ENCODE data around the gene CD28.

Gene CD28

GRCh38 chr2:203685081-203685621 lies 21.3 kb upstream of the CD28 start:
- no peak overlapping the region for H2BK5ac ChIP-seq (ENCODE audit: low read length)
- no peak for DNase-seq (ENCODE audit: low spot score)
- H3K14ac ChIP-seq (ENCODE audit: low read length): no peak overlapping the region
- no peak overlapping the region for H3K27ac ChIP-seq (replicated peaks; ENCODE audit: low read length)
- no peak overlapping the region for H3K4ac ChIP-seq (ENCODE audit: low read length)
- H4K8ac ChIP-seq (ENCODE audit: low read depth, low read length): no peak overlapping the region
- H2AFZ ChIP-seq (ENCODE audit: low read length): no peak overlapping the region
- no peak overlapping the region for H3K18ac ChIP-seq (ENCODE audit: low read length)
- no peak overlapping the region for H2BK120ac ChIP-seq (ENCODE audit: low read depth, low read length)
- H2BK15ac ChIP-seq (ENCODE audit: low read length): no peak overlapping the region
- H3K4me2 ChIP-seq (ENCODE audit: insufficient read depth, low read length, poor library complexity, severe bottlenecking): no peak overlapping the region
- no peak overlapping the region for H3K9ac ChIP-seq (ENCODE audit: low read depth, low read length, poor library complexity)
- H3K36me3 ChIP-seq (replicated peaks in 1 of 2; ENCODE audit: control insufficient read depth in 2 of 2, insufficient read depth in 2 of 2, low read length in 2 of 2): no peaks in the 10 kb centered on the region
- no peaks in the 10 kb centered on the region for H3K79me1 ChIP-seq (ENCODE audit: low read depth, low read length)
- no peak overlapping the region for H3K23ac ChIP-seq (ENCODE audit: low read depth, low read length, poor library complexity)
- H3K9me3 ChIP-seq (replicated peaks in 1 of 2; ENCODE audit: control insufficient read depth in 2 of 2, insufficient read depth in 1 of 2, low read depth in 1 of 2, low read length in 2 of 2): no peaks in the 10 kb centered on the region
- no peak overlapping the region for H2AK5ac ChIP-seq (ENCODE audit: low read depth, low read length)
- no peak overlapping the region for H4K91ac ChIP-seq (ENCODE audit: low read depth, low read length, poor library complexity)
- no peaks in the 10 kb centered on the region for H3K27me3 ChIP-seq (ENCODE audit: control insufficient read depth in 3 of 3, insufficient read depth in 3 of 3, low read depth in 1 of 3, low read length in 3 of 3)
- peaks cover 0 to 2% of the 10 kb centered on the region in 2 donors for H3K4me1 ChIP-seq (ENCODE audit: control insufficient read depth in 2 of 2, insufficient read depth in 1 of 2, low read depth in 1 of 2, low read length in 2 of 2)
- no CpG with 5 or more reads among the region's 5 CpGs for WGBS, 2 donors (ENCODE audit: extremely low coverage in 2 of 2, insufficient read length in 2 of 2, insufficient replicate concordance in 1 of 2)
- H2BK12ac ChIP-seq (ENCODE audit: low read length): no peak overlapping the region
- H3K4me3 ChIP-seq (ENCODE audit: low read length in 2 of 2): no peak overlapping the region

GRCh38 chr2:203685789-203686420 lies 20.5 kb upstream of the CD28 start:
- WGBS, 2 donors (ENCODE audit: extremely low coverage in 2 of 2, insufficient read length in 2 of 2, insufficient replicate concordance in 1 of 2): no CpG with 5 or more reads among the region's 4 CpGs
- Histone ChIP-seq H3K4ac (ENCODE audit: low read length) (no peak overlapping the region), H3K4me1 (ENCODE audit: control insufficient read depth in 2 of 2, insufficient read depth in 1 of 2, low read depth in 1 of 2, low read length in 2 of 2) (peaks cover 0 to 2% of the 10 kb centered on the region in 2 donors), H2BK120ac (ENCODE audit: low read depth, low read length) (no peak overlapping the region), H4K91ac (ENCODE audit: low read depth, low read length, poor library complexity) (no peak overlapping the region), H3K36me3 (replicated peaks in 1 of 2; ENCODE audit: control insufficient read depth in 2 of 2, insufficient read depth in 2 of 2, low read length in 2 of 2) (no peaks in the 10 kb centered on the region), H4K8ac (ENCODE audit: low read depth, low read length) (no peak overlapping the region), H2AK5ac (ENCODE audit: low read depth, low read length) (no peak overlapping the region), H2BK5ac (ENCODE audit: low read length) (no peak overlapping the region), H3K14ac (ENCODE audit: low read length) (no peak overlapping the region), H3K27me3 (ENCODE audit: control insufficient read depth in 3 of 3, insufficient read depth in 3 of 3, low read depth in 1 of 3, low read length in 3 of 3) (peaks cover 0 to 4% (median 0%) of the 10 kb centered on the region in 3 experiments), H2BK15ac (ENCODE audit: low read length) (no peak overlapping the region), H2AFZ (ENCODE audit: low read length) (no peak overlapping the region), H3K23ac (ENCODE audit: low read depth, low read length, poor library complexity) (no peak overlapping the region), H3K18ac (ENCODE audit: low read length) (no peak overlapping the region), H3K9me3 (replicated peaks in 1 of 2; ENCODE audit: control insufficient read depth in 2 of 2, insufficient read depth in 1 of 2, low read depth in 1 of 2, low read length in 2 of 2) (no peaks in the 10 kb centered on the region), H3K4me2 (ENCODE audit: insufficient read depth, low read length, poor library complexity, severe bottlenecking) (no peak overlapping the region), H3K9ac (ENCODE audit: low read depth, low read length, poor library complexity) (no peak overlapping the region), H3K27ac (replicated peaks; ENCODE audit: low read length) (no peak overlapping the region), H3K4me3 (ENCODE audit: low read length in 2 of 2) (no peak overlapping the region), H3K79me1 (ENCODE audit: low read depth, low read length) (no peaks in the 10 kb centered on the region), H2BK12ac (ENCODE audit: low read length) (no peak overlapping the region)
- no peak for DNase-seq (ENCODE audit: low spot score)

GRCh38 chr2:203687165-203687564 lies 19.3 kb upstream of the CD28 start:
- no peaks in the 10 kb centered on the region for H3K79me1 ChIP-seq (ENCODE audit: low read depth, low read length)
- H4K8ac ChIP-seq (ENCODE audit: low read depth, low read length): no peak overlapping the region
- H3K23ac ChIP-seq (ENCODE audit: low read depth, low read length, poor library complexity): no peak overlapping the region
- H3K27me3 ChIP-seq (ENCODE audit: control insufficient read depth in 3 of 3, insufficient read depth in 3 of 3, low read depth in 1 of 3, low read length in 3 of 3): peaks cover 0 to 4% (median 0%) of the 10 kb centered on the region in 3 experiments
- no CpG with 5 or more reads among the region's 2 CpGs for WGBS, 2 donors (ENCODE audit: extremely low coverage in 2 of 2, insufficient read length in 2 of 2, insufficient replicate concordance in 1 of 2)
- H3K4me1 ChIP-seq (ENCODE audit: control insufficient read depth in 2 of 2, insufficient read depth in 1 of 2, low read depth in 1 of 2, low read length in 2 of 2): peaks cover 0 to 6% of the 10 kb centered on the region in 2 donors
- no peak overlapping the region for H2BK5ac ChIP-seq (ENCODE audit: low read length)
- no peak overlapping the region for H2AFZ ChIP-seq (ENCODE audit: low read length)
- H2BK120ac ChIP-seq (ENCODE audit: low read depth, low read length): no peak overlapping the region
- H3K4me2 ChIP-seq (ENCODE audit: insufficient read depth, low read length, poor library complexity, severe bottlenecking): no peak overlapping the region
- no peak overlapping the region for H2BK12ac ChIP-seq (ENCODE audit: low read length)
- no peak overlapping the region for H3K9ac ChIP-seq (ENCODE audit: low read depth, low read length, poor library complexity)
- H3K4me3 ChIP-seq (ENCODE audit: low read length in 2 of 2): no peak overlapping the region
- no peak overlapping the region for H3K27ac ChIP-seq (replicated peaks; ENCODE audit: low read length)
- H3K36me3 ChIP-seq (replicated peaks in 1 of 2; ENCODE audit: control insufficient read depth in 2 of 2, insufficient read depth in 2 of 2, low read length in 2 of 2): no peaks in the 10 kb centered on the region
- H4K91ac ChIP-seq (ENCODE audit: low read depth, low read length, poor library complexity): no peak overlapping the region
- H3K18ac ChIP-seq (ENCODE audit: low read length): no peak overlapping the region
- DNase-seq (ENCODE audit: low spot score): no peak
- H2BK15ac ChIP-seq (ENCODE audit: low read length): no peak overlapping the region
- H3K14ac ChIP-seq (ENCODE audit: low read length): no peak overlapping the region
- no peak overlapping the region for H3K4ac ChIP-seq (ENCODE audit: low read length)
- no peaks in the 10 kb centered on the region for H3K9me3 ChIP-seq (replicated peaks in 1 of 2; ENCODE audit: control insufficient read depth in 2 of 2, insufficient read depth in 1 of 2, low read depth in 1 of 2, low read length in 2 of 2)
- H2AK5ac ChIP-seq (ENCODE audit: low read depth, low read length): no peak overlapping the region

- no peak overlapping the region for H2BK5ac ChIP-seq (ENCODE audit: low read length)
- H3K18ac ChIP-seq (ENCODE audit: low read length): no peak overlapping the region
- no CpG with 5 or more reads among the region's 4 CpGs for WGBS, 2 donors (ENCODE audit: extremely low coverage in 2 of 2, insufficient read length in 2 of 2, insufficient replicate concordance in 1 of 2)
- H2BK120ac ChIP-seq (ENCODE audit: low read depth, low read length): no peak overlapping the region
- no peak overlapping the region for H3K9ac ChIP-seq (ENCODE audit: low read depth, low read length, poor library complexity)
- peaks cover 0 to 8% of the 10 kb centered on the region in 2 donors for H3K4me1 ChIP-seq (ENCODE audit: control insufficient read depth in 2 of 2, insufficient read depth in 1 of 2, low read depth in 1 of 2, low read length in 2 of 2)
- no peak overlapping the region for H2AK5ac ChIP-seq (ENCODE audit: low read depth, low read length)
- no peak overlapping the region for H3K14ac ChIP-seq (ENCODE audit: low read length)
- H4K91ac ChIP-seq (ENCODE audit: low read depth, low read length, poor library complexity): no peak overlapping the region
- no peaks in the 10 kb centered on the region for H3K79me1 ChIP-seq (ENCODE audit: low read depth, low read length)
- no peak overlapping the region for H3K23ac ChIP-seq (ENCODE audit: low read depth, low read length, poor library complexity)
- H3K4me3 ChIP-seq (ENCODE audit: low read length in 2 of 2): no peak overlapping the region
- H3K27me3 ChIP-seq (ENCODE audit: control insufficient read depth in 3 of 3, insufficient read depth in 3 of 3, low read depth in 1 of 3, low read length in 3 of 3): peaks cover 0 to 4% (median 0%) of the 10 kb centered on the region in 3 experiments
- H3K9me3 ChIP-seq (replicated peaks in 1 of 2; ENCODE audit: control insufficient read depth in 2 of 2, insufficient read depth in 1 of 2, low read depth in 1 of 2, low read length in 2 of 2): no peaks in the 10 kb centered on the region
- no peak overlapping the region for H3K4me2 ChIP-seq (ENCODE audit: insufficient read depth, low read length, poor library complexity, severe bottlenecking)
- no peak overlapping the region for H2BK15ac ChIP-seq (ENCODE audit: low read length)
- DNase-seq (ENCODE audit: low spot score): no peak
- H3K27ac ChIP-seq (replicated peaks; ENCODE audit: low read length): no peak overlapping the region
- no peak overlapping the region for H4K8ac ChIP-seq (ENCODE audit: low read depth, low read length)
- no peak overlapping the region for H2BK12ac ChIP-seq (ENCODE audit: low read length)
- H2AFZ ChIP-seq (ENCODE audit: low read length): no peak overlapping the region
- H3K36me3 ChIP-seq (replicated peaks in 1 of 2; ENCODE audit: control insufficient read depth in 2 of 2, insufficient read depth in 2 of 2, low read length in 2 of 2): no peaks in the 10 kb centered on the region
- H3K4ac ChIP-seq (ENCODE audit: low read length): no peak overlapping the region
These were observed 17.6 kb upstream of the CD28 start for GRCh38 chr2:203688798-203689197.
